ENCODE results near the gene MAML1. TPM values are rescaled to one million over a fixed set of nuclear protein-coding genes. Genes with fewer than 3 reads are reported as not detected.

MAML1 gene
- total RNA-seq, 2 experiments from 2014 or later: 20.3 to 22.2 TPM

- ChIA-PET POLR2A (interaction anchor here (0.6 to 1.3 kb wide), 3 partner anchors 26 to 219 kb away, joined by 3 to 6 read pairs (median 4); no protein-coding TSS in a partner anchor), CTCF (interaction anchor here (1.1 to 4.9 kb wide), 27 partner anchors 8 to 446 kb away, joined by 3 to 61 read pairs (median 5); partner anchors contain the start of genes CBY3, HNRNPH1, LTC4S and MAML1)
- peaks cover 60% of the 10 kb centered on the region for H3K4me1 Mint-ChIP-seq (ENCODE audit: low read depth)
- H3K36me3 Mint-ChIP-seq: peaks cover 13% of the 10 kb centered on the region
- no peak overlapping the region for H3K4me3 Mint-ChIP-seq
- H3K27me3 Mint-ChIP-seq: no peaks in the 10 kb centered on the region
- no peaks in the 10 kb centered on the region for H3K9me3 Mint-ChIP-seq
- intact Hi-C loops (cut with micrococcal nuclease): loop anchor here (2.0 to 10.0 kb wide), 2 partner anchors 35 to 143 kb away; partner anchors contain the start of gene TBC1D9B
- peak; percentile 57 for DNase-seq
- peak overlapping the region; percentile 49 for H3K27ac Mint-ChIP-seq
Measured at GRCh38 chr5:179762079-179762780, 29.6 kb downstream of the MAML1 start.

- intact Hi-C loops (cut with micrococcal nuclease): loop anchor here (2.0 to 10.0 kb wide), 2 partner anchors 34 to 142 kb away; partner anchors contain the start of gene TBC1D9B
- no peaks in the 10 kb centered on the region for H3K9me3 Mint-ChIP-seq
- POLR2A ChIA-PET: interaction anchor here (0.6 to 1.3 kb wide), 3 partner anchors 27 to 74 kb away, joined by 3 to 6 read pairs (median 3); no protein-coding TSS in a partner anchor
- no peak overlapping the region for H3K4me3 Mint-ChIP-seq
- CTCF ChIA-PET: interaction anchor here (0.7 to 4.9 kb wide), 31 partner anchors 8 to 446 kb away, joined by 3 to 61 read pairs (median 5); partner anchors contain the start of genes CBY3, HNRNPH1, LTC4S and MAML1
- no peak overlapping the region for H3K27ac Mint-ChIP-seq
- peaks cover 13% of the 10 kb centered on the region for H3K36me3 Mint-ChIP-seq
- H3K27me3 Mint-ChIP-seq: no peaks in the 10 kb centered on the region
- peaks cover 60% of the 10 kb centered on the region for H3K4me1 Mint-ChIP-seq (ENCODE audit: low read depth)
- no peak for DNase-seq
Measured at GRCh38 chr5:179762781-179763176, 30.2 kb downstream of the MAML1 start.

GRCh38 chr5:179763215-179763945, 30.8 kb downstream of the MAML1 start:
- Mint-ChIP-seq H3K36me3 (peaks cover 13% of the 10 kb centered on the region), H3K4me1 (ENCODE audit: low read depth) (peaks cover 65% of the 10 kb centered on the region), H3K9me3 (no peaks in the 10 kb centered on the region), H3K4me3 (no peak overlapping the region), H3K27me3 (no peaks in the 10 kb centered on the region), H3K27ac (no peak overlapping the region)
- CTCF ChIA-PET: interaction anchor here (0.6 to 4.9 kb wide), 35 partner anchors 8 to 526 kb away, joined by 3 to 61 read pairs (median 5); partner anchors contain the start of genes CBY3, HNRNPH1, LTC4S and MAML1
- POLR2A ChIA-PET: interaction anchor here (0.6 to 1.3 kb wide), 3 partner anchors 27 to 74 kb away, joined by 3 to 6 read pairs (median 3); no protein-coding TSS in a partner anchor
- intact Hi-C loops (cut with micrococcal nuclease): loop anchor here (2.0 to 10.0 kb wide), 2 partner anchors 33 to 141 kb away; partner anchors contain the start of gene TBC1D9B
- peak; percentile 62 for DNase-seq

DNA sequence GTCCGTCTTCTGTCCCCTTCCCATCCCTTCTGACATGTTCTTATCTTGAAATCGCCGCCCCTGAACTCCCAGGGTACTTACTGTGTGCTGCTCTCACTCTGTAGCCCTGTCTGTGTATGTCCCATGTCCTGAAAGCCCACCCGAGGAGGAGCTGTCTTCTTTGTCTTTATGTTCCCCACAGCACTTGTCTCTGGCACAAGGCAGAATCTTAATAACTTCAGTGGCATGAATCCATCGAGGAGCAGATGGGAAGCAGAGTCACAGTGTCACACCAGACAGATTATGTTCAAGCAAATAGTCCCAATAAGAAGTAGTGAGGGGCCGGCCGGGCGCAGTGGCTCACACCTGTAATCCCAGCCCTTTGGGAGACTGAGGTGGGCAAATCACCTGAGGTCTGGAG, 31.4 kb downstream of the MAML1 start:
- intact Hi-C loops (cut with micrococcal nuclease): loop anchor here (10.0 kb wide), 1 partner anchor 141 kb away; the partner anchor contains the start of gene TBC1D9B
- Mint-ChIP-seq H3K27me3 (no peaks in the 10 kb centered on the region), H3K36me3 (peaks cover 15% of the 10 kb centered on the region), H3K9me3 (no peaks in the 10 kb centered on the region), H3K27ac (no peak overlapping the region), H3K4me1 (ENCODE audit: low read depth) (peaks cover 64% of the 10 kb centered on the region), H3K4me3 (no peak overlapping the region)
- ChIA-PET POLR2A (no interaction called here), CTCF (interaction anchor here (1.4 to 4.9 kb wide), 9 partner anchors 10 to 100 kb away, joined by 3 to 61 read pairs (median 10); partner anchors contain the start of genes LTC4S, MAML1 and MRNIP)
- DNase-seq: no peak

DNA sequence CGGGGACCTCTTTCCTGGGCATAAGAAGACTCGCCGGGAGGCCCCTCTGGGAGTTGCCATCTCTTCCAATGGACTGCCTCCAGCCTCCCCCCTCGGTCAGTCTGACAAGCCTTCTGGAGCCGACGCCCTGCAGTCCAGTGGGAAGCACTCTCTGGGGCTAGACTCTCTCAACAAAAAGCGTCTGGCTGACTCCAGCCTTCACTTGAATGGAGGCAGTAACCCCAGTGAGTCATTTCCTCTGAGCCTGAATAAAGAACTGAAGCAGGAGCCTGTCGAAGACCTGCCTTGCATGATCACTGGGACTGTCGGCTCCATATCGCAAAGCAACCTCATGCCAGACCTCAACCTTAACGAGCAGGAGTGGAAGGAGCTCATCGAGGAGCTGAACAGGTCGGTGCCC, 32.8 kb downstream of the MAML1 start:
- Mint-ChIP-seq H3K9me3 (no peaks in the 10 kb centered on the region), H3K27me3 (no peaks in the 10 kb centered on the region), H3K4me3 (no peak overlapping the region), H3K4me1 (ENCODE audit: low read depth) (peaks cover 53% of the 10 kb centered on the region), H3K36me3 (peaks cover 22% of the 10 kb centered on the region), H3K27ac (no peak overlapping the region)
- intact Hi-C loops (cut with micrococcal nuclease): loop anchor here (10.0 kb wide), 1 partner anchor 139 kb away; the partner anchor contains the start of gene TBC1D9B
- DNase-seq: no peak
- POLR2A ChIA-PET: no interaction called here
- CTCF ChIA-PET: interaction anchor here (4.9 kb wide), 1 partner anchor 29 kb away, joined by 61 read pairs; the partner anchor contains the start of gene MAML1

GRCh38 chr5:179766021-179766725, 33.6 kb downstream of the MAML1 start:
- Mint-ChIP-seq H3K4me1 (ENCODE audit: low read depth) (peaks cover 51% of the 10 kb centered on the region), H3K27me3 (no peaks in the 10 kb centered on the region), H3K36me3 (peaks cover 28% of the 10 kb centered on the region), H3K9me3 (no peaks in the 10 kb centered on the region), H3K4me3 (no peak overlapping the region), H3K27ac (no peak overlapping the region)
- DNase-seq: no peak
- POLR2A ChIA-PET: interaction anchor here (0.6 kb wide), 1 partner anchor 1141 kb away, joined by 4 read pairs; no protein-coding TSS in a partner anchor
- CTCF ChIA-PET: interaction anchor here (1.6 kb wide), 1 partner anchor 30 kb away, joined by 4 read pairs; no protein-coding TSS in a partner anchor
- intact Hi-C loops (cut with micrococcal nuclease): loop anchor here (10.0 kb wide), 1 partner anchor 139 kb away; the partner anchor contains the start of gene TBC1D9B

DNA sequence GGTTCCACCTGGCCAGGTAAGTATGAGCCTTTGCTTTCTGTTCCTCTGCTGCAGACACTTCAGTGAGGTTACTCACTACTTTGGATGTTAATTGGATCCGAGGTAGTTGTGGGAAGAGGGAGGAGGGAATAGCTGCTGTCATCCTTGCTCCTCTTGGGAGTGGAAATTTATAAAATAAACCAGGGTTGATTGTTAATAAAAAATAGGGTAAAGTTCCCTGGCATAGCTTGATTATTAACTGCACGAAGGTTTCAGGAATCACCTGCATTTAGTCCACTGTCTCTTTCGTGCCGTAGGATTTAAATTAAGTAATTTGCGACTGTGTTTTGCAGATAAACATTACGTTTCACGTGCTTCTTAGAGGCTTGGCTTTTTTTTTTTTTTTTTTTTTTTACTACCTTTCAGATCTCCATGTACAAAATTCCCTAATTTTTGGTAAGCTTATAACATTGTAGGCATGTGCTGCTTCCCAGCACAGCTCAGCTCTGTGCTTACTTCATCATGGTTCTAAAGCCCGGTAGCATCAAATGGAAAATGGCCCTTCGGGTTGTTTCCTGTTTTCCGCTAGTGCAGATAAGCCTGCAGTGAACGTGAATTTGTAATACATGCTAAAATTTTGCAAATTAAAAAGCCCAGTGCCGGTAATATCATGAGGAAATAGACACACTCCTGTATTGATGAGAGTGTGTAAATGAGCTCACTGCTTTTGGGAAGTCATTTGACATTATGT, 34.3 kb downstream of the MAML1 start:
- POLR2A ChIA-PET: interaction anchor here (0.6 kb wide), 1 partner anchor 1141 kb away, joined by 4 read pairs; no protein-coding TSS in a partner anchor
- no peaks in the 10 kb centered on the region for H3K9me3 Mint-ChIP-seq

GRCh38 chr5:179767496-179768100, 35.0 kb downstream of the MAML1 start:
- ChIA-PET CTCF (interaction anchor here (0.6 to 1.6 kb wide), 5 partner anchors 29 to 287 kb away, joined by 3 to 5 read pairs (median 4); partner anchors contain the start of gene MAML1), POLR2A (no interaction called here)
- Mint-ChIP-seq H3K27me3 (no peaks in the 10 kb centered on the region), H3K4me3 (no peak overlapping the region), H3K27ac (peak overlapping the region; percentile 9), H3K4me1 (ENCODE audit: low read depth) (peaks cover 38% of the 10 kb centered on the region), H3K36me3 (peaks cover 30% of the 10 kb centered on the region), H3K9me3 (no peaks in the 10 kb centered on the region)
- intact Hi-C loops (cut with micrococcal nuclease): loop anchor here (10.0 kb wide), 1 partner anchor 137 kb away; the partner anchor contains the start of gene TBC1D9B
- DNase-seq: no peak

More for the DNA sequence above, 34.3 kb downstream of the MAML1 start:
- DNase-seq: no peak
- Mint-ChIP-seq H3K4me3 (no peak overlapping the region), H3K36me3 (peaks cover 30% of the 10 kb centered on the region), H3K27me3 (no peaks in the 10 kb centered on the region), H3K4me1 (ENCODE audit: low read depth) (peaks cover 45% of the 10 kb centered on the region), H3K27ac (no peak overlapping the region)
- intact Hi-C loops (cut with micrococcal nuclease): loop anchor here (10.0 kb wide), 1 partner anchor 138 kb away; the partner anchor contains the start of gene TBC1D9B
- CTCF ChIA-PET: interaction anchor here (0.6 to 1.6 kb wide), 3 partner anchors 30 to 287 kb away, joined by 3 to 5 read pairs (median 4); no protein-coding TSS in a partner anchor

DNA sequence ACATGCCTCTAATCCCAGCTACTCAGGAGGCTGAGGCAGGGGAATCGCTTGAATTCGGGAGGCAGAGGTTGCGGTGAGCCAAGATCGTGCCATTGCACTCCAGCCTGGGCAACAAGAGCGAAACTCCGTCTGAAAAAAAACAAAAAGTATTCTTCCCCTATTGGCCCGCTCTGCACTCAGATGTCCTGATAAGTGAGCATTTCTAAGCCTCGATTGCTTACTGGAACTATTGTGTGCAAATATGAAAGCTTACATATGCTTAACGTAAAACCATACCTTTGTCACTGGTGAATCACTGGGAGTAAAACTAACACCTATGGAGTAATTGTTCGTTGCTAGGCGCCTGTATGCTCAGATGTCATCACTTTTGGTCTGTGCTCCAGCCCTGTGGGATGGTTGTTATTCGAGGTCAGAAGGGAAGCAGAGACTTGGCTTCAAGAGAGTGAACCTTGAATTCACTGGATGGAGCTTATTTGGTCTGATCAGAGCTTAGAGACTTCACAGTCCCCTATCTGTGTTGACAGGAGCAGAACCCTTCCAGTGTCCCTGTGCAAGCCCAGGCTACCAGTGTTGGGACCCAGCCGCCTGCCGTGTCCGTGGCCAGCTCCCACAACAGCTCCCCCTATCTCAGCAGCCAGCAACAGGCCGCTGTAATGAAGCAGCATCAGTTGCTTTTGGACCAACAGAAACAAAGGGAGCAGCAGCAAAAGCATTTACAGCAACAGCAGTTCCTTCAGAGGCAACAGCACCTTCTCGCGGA, 35.9 kb downstream of the MAML1 start:
- Mint-ChIP-seq H3K4me3 (no peak overlapping the region), H3K27me3 (no peaks in the 10 kb centered on the region), H3K36me3 (peaks cover 35% of the 10 kb centered on the region), H3K4me1 (ENCODE audit: low read depth) (peaks cover 29% of the 10 kb centered on the region), H3K27ac (no peak overlapping the region), H3K9me3 (no peaks in the 10 kb centered on the region)
- ChIA-PET POLR2A (interaction anchor here (0.6 to 0.8 kb wide), 2 partner anchors 13 to 26 kb away, joined by 4 read pairs; no protein-coding TSS in a partner anchor), CTCF (interaction anchor here (0.7 to 1.5 kb wide), 3 partner anchors 26 to 156 kb away, joined by 3 to 4 read pairs (median 3); partner anchors contain the start of gene MAML1)
- intact Hi-C loops (cut with micrococcal nuclease): loop anchor here (10.0 kb wide), 1 partner anchor 136 kb away; the partner anchor contains the start of gene TBC1D9B
- DNase-seq: peak; percentile 52

Data from activated CD4-positive, alpha-beta memory T cell treated with anti-CD3 and anti-CD28 coated beads for 36 hours (primary cell).